H1 (cell line): ENCODE data around the gene CNN3. TPM values are rescaled to one million over a fixed set of nuclear protein-coding genes. Genes with fewer than 3 reads are reported as not detected.
A peak's percentile ranks its signal among the peaks of the same experiment; 100 is the strongest.

Source experiments
- CTCF ChIA-PET: fragments of 300-600 bp; sonication (Branson Sonifier 250); formaldehyde crosslinking; loops from one replicate; lab custom pipeline; 2021; ENCODE audit not compliant: partially characterized antibody; lab: Charles Lee
- POLR2A ChIA-PET: fragments of 300-600 bp; sonication (Branson Sonifier 250); formaldehyde crosslinking; loops from one replicate; lab custom pipeline; 2021; ENCODE audit warnings: inconsistent platforms; ENCODE audit not compliant: partially characterized antibody; lab: Charles Lee
- DNase-seq, 2 experiments: peaks; one replicate each; pipeline versions ENCODE4 v3.0.0 to v3.0.0-alpha.2; 2010 to 2022; ENCODE audit warnings: low spot score in 2 of 2, low read depth in 1 of 2, mixed read lengths in 1 of 2
- FAIRE-seq: peaks from 2 replicates; lab custom pipeline; 2011; peaks lifted over from hg19 to GRCh38; lab: Jason Lieb, UNC
- H2AFZ ChIP-seq: 2 replicates; pipeline ENCODE4 v1.8.1; 2012; ENCODE audit warnings: low read length, inconsistent platforms
- H2AK5ac ChIP-seq: 2 replicates; pipeline ENCODE4 v1.6.1; 2013; ENCODE audit warnings: low read depth, low read length
- H2BK120ac ChIP-seq: replicated peaks from 2 replicates; pipeline ENCODE3; 2013; ENCODE audit warnings: low read depth, low read length, inconsistent platforms
- H2BK12ac ChIP-seq: 2 replicates; pipeline ENCODE4 v1.6.1; 2013; ENCODE audit warnings: low read depth, low read length
- H2BK15ac ChIP-seq: 2 replicates; pipeline ENCODE4 v1.6.1; 2013; ENCODE audit warnings: low read length
- H2BK20ac ChIP-seq: 2 replicates; pipeline ENCODE4 v1.6.1; 2013; ENCODE audit warnings: low read length
- H2BK5ac ChIP-seq: 2 replicates; pipeline ENCODE4 v1.6.1; 2013; ENCODE audit warnings: low read depth, low read length
- H3K14ac ChIP-seq: 2 replicates; pipeline ENCODE4 v1.6.1; 2013; ENCODE audit warnings: inconsistent platforms; ENCODE audit not compliant: insufficient read length
- H3K18ac ChIP-seq: 2 replicates; pipeline ENCODE4 v1.6.1; 2013; ENCODE audit warnings: low read length; ENCODE audit errors: extremely low read depth
- H3K23ac ChIP-seq: 2 replicates; pipeline ENCODE4 v1.6.1; 2013; ENCODE audit warnings: inconsistent platforms; ENCODE audit not compliant: insufficient read length
- H3K23me2 ChIP-seq: 2 replicates; pipeline ENCODE4 v1.6.1; 2013; ENCODE audit warnings: low read depth, low read length
- H3K27ac ChIP-seq: 2 replicates; pipeline ENCODE4 v1.6.1; 2011; ENCODE audit warnings: low read depth, low read length, inconsistent platforms
- H3K27me3 ChIP-seq, 4 experiments: replicated peaks in 1 of 4; 1 replicate in 1 of 4; 2 replicates in 3 of 4; pipeline versions ENCODE4 v1.6.1 to v1.8.1; 2011 to 2013; ENCODE audit warnings: low read length in 3 of 4, mild to moderate bottlenecking in 3 of 4, inconsistent platforms in 2 of 4, mixed read lengths in 2 of 4, moderate library complexity in 1 of 4; ENCODE audit not compliant: control insufficient read depth in 3 of 4, insufficient read depth in 3 of 4; ENCODE audit errors: extremely low read depth in 1 of 4
- H3K36me3 ChIP-seq, 4 experiments: 2 replicates each; pipeline versions ENCODE4 v1.6.1 to v1.8.1; 2011 to 2013; ENCODE audit warnings: mild to moderate bottlenecking in 4 of 4, low read length in 3 of 4, moderate library complexity in 2 of 4, control low read depth in 1 of 4, inconsistent platforms in 1 of 4; ENCODE audit not compliant: insufficient read depth in 4 of 4, control insufficient read depth in 2 of 4
- H3K4ac ChIP-seq: replicated peaks from 2 replicates; pipeline ENCODE3; 2013; ENCODE audit warnings: low read length, low read depth, mixed read lengths, inconsistent platforms; ENCODE audit not compliant: insufficient read length
- H3K4me1 ChIP-seq, 4 experiments: replicated peaks in 1 of 4; 1 replicate in 1 of 4; 2 replicates in 3 of 4; pipeline versions ENCODE4 v1.6.1 to v1.8.1; 2011 to 2013; ENCODE audit warnings: low read length in 3 of 4, inconsistent platforms in 2 of 4, mixed read lengths in 1 of 4; ENCODE audit not compliant: insufficient read depth in 4 of 4, control insufficient read depth in 3 of 4
- H3K4me2 ChIP-seq, 2 experiments: 2 replicates each; pipeline versions ENCODE4 v1.6.1 to v1.8.1; 2011 to 2013; ENCODE audit warnings: low read depth in 2 of 2, low read length in 2 of 2, control low read depth in 1 of 2, inconsistent platforms in 1 of 2, mild to moderate bottlenecking in 1 of 2; ENCODE audit not compliant: insufficient read depth in 1 of 2
- H3K4me3 ChIP-seq, 4 experiments: fragments of 200-600, 300-600 bp in 1 of 4; sonication (generic), shearing (Covaris generic), sonication (Bioruptor Twin) in 1 of 4; 2 replicates each; pipeline versions ENCODE4 v1.5.1 to v1.8.1; 2011 to 2016; ENCODE audit warnings: low read length in 4 of 4, low read depth in 3 of 4, control low read depth in 2 of 4, inconsistent platforms in 2 of 4, mild to moderate bottlenecking in 2 of 4, mixed read lengths in 1 of 4, moderate library complexity in 1 of 4; ENCODE audit not compliant: insufficient read depth in 2 of 4; ENCODE audit errors: extremely low read depth in 1 of 4
- H3K56ac ChIP-seq: replicated peaks from 2 replicates; pipeline ENCODE3; 2013; ENCODE audit warnings: low read depth, mild to moderate bottlenecking, mixed read lengths, low read length, inconsistent platforms; ENCODE audit not compliant: insufficient read length
- H3K79me1 ChIP-seq: 2 replicates; pipeline ENCODE4 v1.6.1; 2013; ENCODE audit warnings: low read depth, low read length, control low read depth
- H3K79me2 ChIP-seq, 2 experiments: 2 replicates each; pipeline versions ENCODE4 v1.6.1 to v1.8.1; 2012 to 2013; ENCODE audit warnings: low read length in 2 of 2, mild to moderate bottlenecking in 2 of 2, inconsistent platforms in 1 of 2; ENCODE audit not compliant: insufficient read depth in 2 of 2, control insufficient read depth in 1 of 2
- H3K9ac ChIP-seq, 4 experiments: replicated peaks in 1 of 4; 1 replicate in 1 of 4; 2 replicates in 3 of 4; pipeline versions ENCODE4 v1.6.1 to v1.8.1; 2011 to 2013; ENCODE audit warnings: low read depth in 3 of 4, low read length in 3 of 4, control low read depth in 2 of 4, mild to moderate bottlenecking in 2 of 4, moderate library complexity in 2 of 4, inconsistent platforms in 1 of 4; ENCODE audit errors: extremely low read depth in 1 of 4
- H3K9me3 ChIP-seq, 2 experiments: 2 replicates each; pipeline versions ENCODE4 v1.6.1 to v1.8.1; 2012 to 2013; ENCODE audit warnings: mild to moderate bottlenecking in 2 of 2, moderate library complexity in 2 of 2, control low read depth in 1 of 2, inconsistent platforms in 1 of 2, low read depth in 1 of 2, low read length in 1 of 2, mixed read lengths in 1 of 2; ENCODE audit not compliant: insufficient read depth in 2 of 2
- H4K20me1 ChIP-seq, 2 experiments: replicated peaks in 1 of 2; 2 replicates each; pipeline versions ENCODE3 to v1.8.1; 2011 to 2013; ENCODE audit warnings: inconsistent platforms in 2 of 2, low read length in 2 of 2, mild to moderate bottlenecking in 1 of 2; ENCODE audit not compliant: insufficient read depth in 2 of 2, control insufficient read depth in 1 of 2
- H4K5ac ChIP-seq: 2 replicates; pipeline ENCODE4 v1.6.1; 2013; ENCODE audit warnings: low read length, low read depth, mixed read lengths, inconsistent platforms; ENCODE audit not compliant: insufficient read length
- H4K8ac ChIP-seq: 2 replicates; pipeline ENCODE4 v1.8.0; 2013; ENCODE audit warnings: mild to moderate bottlenecking, moderate library complexity, low read length, inconsistent platforms; ENCODE audit not compliant: insufficient read depth; ENCODE audit errors: extremely low read depth
- H4K91ac ChIP-seq: replicated peaks from 2 replicates; pipeline ENCODE3; 2013; ENCODE audit warnings: low read length, mixed read lengths, inconsistent platforms; ENCODE audit not compliant: insufficient read length
- CHD1 ChIP-seq: IDR thresholded peaks from 2 replicates; pipeline ENCODE4 v1.6.1; 2012; ENCODE audit warnings: low read depth, low read length, improper control_type of control experiment
- CHD2 ChIP-seq: IDR thresholded peaks from 2 replicates; pipeline ENCODE4 v1.6.1; 2012; ENCODE audit warnings: low read length, improper control_type of control experiment
- CTBP2 ChIP-seq: IDR thresholded peaks from 2 replicates; pipeline ENCODE4 v1.7.0; 2011; ENCODE audit warnings: borderline replicate concordance, mild to moderate bottlenecking, moderate library complexity, mixed read lengths, low read length; ENCODE audit not compliant: insufficient read depth, insufficient read length
- CTCF ChIP-seq, 3 experiments: IDR thresholded peaks; 1 replicate in 2 of 3; 2 replicates in 1 of 3; pipeline versions ENCODE4 v1.5.1 to v1.6.1; 2011; ENCODE audit warnings: low read length in 3 of 3, mild to moderate bottlenecking in 3 of 3, inconsistent platforms in 2 of 3, low read depth in 1 of 3, moderate library complexity in 1 of 3; ENCODE audit not compliant: insufficient read depth in 1 of 3; ENCODE audit errors: control extremely low read depth in 1 of 3
- HDAC2 ChIP-seq, 2 experiments: fragments of 300-600 bp in 1 of 2; sonication (generic) in 1 of 2; IDR thresholded peaks; 2 replicates each; pipeline ENCODE4 v1.6.1; 2011 to 2012; ENCODE audit warnings: low read depth in 2 of 2, low read length in 2 of 2, mild to moderate bottlenecking in 2 of 2, moderate library complexity in 2 of 2, borderline replicate concordance in 1 of 2, inconsistent platforms in 1 of 2
- JUN ChIP-seq: IDR thresholded peaks from 2 replicates; pipeline ENCODE4 v1.6.1; 2011; ENCODE audit warnings: low read depth, mild to moderate bottlenecking, improper control_type of control experiment, low read length
- POLR2A ChIP-seq, 2 experiments: IDR thresholded peaks; 1 replicate in 1 of 2; 2 replicates in 1 of 2; pipeline ENCODE4 v1.6.1; 2011; ENCODE audit warnings: low read depth in 2 of 2, low read length in 2 of 2, mild to moderate bottlenecking in 2 of 2; ENCODE audit errors: control extremely low read depth in 1 of 2
- RXRA ChIP-seq: IDR thresholded peaks from 2 replicates; pipeline ENCODE4 v1.6.1; 2011; ENCODE audit warnings: low read depth, mild to moderate bottlenecking, low read length, moderate library complexity; ENCODE audit not compliant: insufficient read depth
- SP2 ChIP-seq: IDR thresholded peaks from 2 replicates; pipeline ENCODE4 v1.6.1; 2012; ENCODE audit warnings: mild to moderate bottlenecking, low read length, inconsistent platforms
- SRF ChIP-seq: IDR thresholded peaks from 2 replicates; pipeline ENCODE4 v1.6.1; 2011; ENCODE audit warnings: mild to moderate bottlenecking, low read depth, low read length, moderate library complexity
- TEAD4 ChIP-seq: IDR thresholded peaks from 2 replicates; pipeline ENCODE4 v1.6.1; 2012; ENCODE audit warnings: low read depth, low read length, inconsistent platforms, mixed read lengths
- YY1 ChIP-seq: IDR thresholded peaks from 2 replicates; pipeline ENCODE4 v1.6.1; 2011; ENCODE audit warnings: low read depth, mild to moderate bottlenecking, low read length
- WGBS, 2 experiments: shearing (Covaris generic) in 1 of 2; methylation state at CpG; one replicate each; pipeline versions ENCODE4 v1.1.6 to v1.1.7; 2013 to 2015; ENCODE audit warnings: low lambda C conversion rate in 2 of 2, mixed read lengths in 2 of 2, inconsistent platforms in 1 of 2, low coverage in 1 of 2, missing lambda C conversion rate in 1 of 2; ENCODE audit not compliant: insufficient replicate concordance in 2 of 2, insufficient coverage in 1 of 2, insufficient read length in 1 of 2; ENCODE audit errors: extremely low coverage in 1 of 2, missing lambda C conversion rate in 1 of 2; 5-methylcytosine and 5-hydroxymethylcytosine counted together
- polyA plus RNA-seq, 7 experiments: library from polyadenylated mRNA; depleted of rRNA in 3 of 7; stranded (reverse) in 5 of 7; unstranded in 2 of 7; fragments of >200 nt in 5 of 7; fragments of 200-250 nt in 2 of 7; gene quantifications; 1 replicate in 5 of 7; 2 replicates in 1 of 7; 4 replicates in 1 of 7; pipeline versions ENCODE4 v1.2.1 to v1.2.3, GENCODE V29; 2011 to 2013; ENCODE audit warnings: missing spikeins in 2 of 7, mixed read lengths in 2 of 7
- total RNA-seq: library from RNA; stranded (reverse); fragmentation: NEBNext Ultra II Directional; extraction: Animal tissue kit (Norgen Biotek cat#: 25700); gene quantifications from 2 replicates; pipeline ENCODE4 v1.2.1, GENCODE V29; 2021

Gene CNN3
- total and polyA plus RNA-seq, 2 of the 8 experiments (the other 6 are each of a cell fraction or from before 2014, with no cell fraction given) = 134 to 266 TPM

DNA sequence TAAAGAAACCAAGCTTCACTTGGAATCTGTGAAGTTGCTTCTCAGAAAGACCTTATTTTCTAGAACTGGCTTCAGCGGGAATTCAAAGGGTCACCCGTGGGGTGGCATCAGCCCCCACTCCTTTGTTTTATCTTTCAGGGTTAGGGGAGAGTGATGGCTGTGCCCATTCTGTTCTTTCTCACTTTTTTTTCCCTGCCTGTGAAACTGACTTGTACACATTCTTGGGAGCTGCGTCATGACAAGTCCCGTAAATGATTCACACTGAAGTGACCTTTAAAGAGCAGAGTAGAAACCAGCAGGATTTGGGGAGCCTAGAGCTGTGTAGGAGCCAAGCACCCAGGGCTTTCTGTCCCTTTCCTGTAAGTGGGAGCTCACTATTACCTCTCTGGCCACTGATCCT is 63.0 kb downstream of the CNN3 start:
- no peak overlapping the region for H3K56ac ChIP-seq
- no peaks in the 10 kb centered on the region for H3K36me3 ChIP-seq
- H4K8ac ChIP-seq = no peak overlapping the region
- H4K5ac ChIP-seq = no peak overlapping the region
- H3K27ac ChIP-seq = no peak overlapping the region
- H3K4me2 ChIP-seq = peak overlapping the region; percentile 4 to 74; a peak in 1 of 4 replicates
- H3K79me2 ChIP-seq = no peaks in the 10 kb centered on the region
- H3K79me1 ChIP-seq = no peaks in the 10 kb centered on the region
- no peaks in the 10 kb centered on the region for H4K20me1 ChIP-seq
- H2BK15ac ChIP-seq = no peak overlapping the region
- H2AK5ac ChIP-seq = no peak overlapping the region
- H3K14ac ChIP-seq = no peak overlapping the region
- no peak overlapping the region for H2BK20ac ChIP-seq
- H3K9me3 ChIP-seq = no peaks in the 10 kb centered on the region
- no peaks in the 10 kb centered on the region for H3K23me2 ChIP-seq
- 68% methylated on average over 4 of the region's 4 CpGs; no CpG with 5 or more reads in 1 of the 2 experiments for WGBS, 2 experiments
- DNase-seq (no peak), FAIRE-seq (no peak)
- H2BK5ac ChIP-seq = no peak overlapping the region
- H2AFZ ChIP-seq = no peak overlapping the region
- no peak overlapping the region for H3K18ac ChIP-seq
- ChIA-PET POLR2A (interaction anchor here (1.0 to 2.0 kb wide), 6 partner anchors 9 to 62 kb away, joined by 3 to 6 read pairs (median 4); no protein-coding TSS in a partner anchor), CTCF (interaction anchor here (0.6 to 5.5 kb wide), 7 partner anchors 9 to 1016 kb away, joined by 3 to 45 read pairs (median 4); no protein-coding TSS in a partner anchor)
- H3K4me1 ChIP-seq = peaks cover 2 to 37% (median 30%) of the 10 kb centered on the region in 4 experiments
- H3K23ac ChIP-seq = no peak overlapping the region
- no peak overlapping the region for H2BK120ac ChIP-seq
- H3K4ac ChIP-seq = no peak overlapping the region
- H2BK12ac ChIP-seq = no peak overlapping the region
- no peak overlapping the region for H3K9ac ChIP-seq
- H3K27me3 ChIP-seq = no peaks in the 10 kb centered on the region
- H4K91ac ChIP-seq = no peak overlapping the region
- no peak overlapping the region for H3K4me3 ChIP-seq
- TF ChIP-seq SP2 (no peak), YY1 (no peak), SRF (no peak), POLR2A (IDR thresholded peaks at IDR 0.05; ENCODE audit: control extremely low read depth in 1 of 2, low read depth in 2 of 2, low read length in 2 of 2) (no peak), CHD1 (no peak), HDAC2 (IDR thresholded peaks at IDR 0.05; ENCODE audit: borderline replicate concordance in 1 of 2, low read depth in 2 of 2, low read length in 2 of 2) (no peak), CTCF (IDR thresholded peaks at IDR 0.05; ENCODE audit: control extremely low read depth in 1 of 3, insufficient read depth in 1 of 3, low read depth in 1 of 3, low read length in 3 of 3) (no peak), JUN (no peak), TEAD4 (no peak), CHD2 (no peak), CTBP2 (no peak), RXRA (no peak)
